Loucy (cell line): ENCODE data around the gene MARS1.

ENCODE experiments used
- EZH2phosphoT487 ChIP-seq: fragments of 200-600 bp; IDR thresholded peaks from 2 replicates; pipeline ENCODE4 v1.6.1; 2018; ENCODE audit warnings: antibody characterized with exemption, mild to moderate bottlenecking, moderate library complexity, borderline replicate concordance
- TF ChIP-seq, protein P1 (sequence below): fragments of 200-600 bp; sonication (generic); conservative IDR thresholded peaks from 2 replicates; pipeline ENCODE4 v1.5.1; 2014; ENCODE audit warnings: mild to moderate bottlenecking, antibody characterized with exemption, low read length

GRCh38 chr12:57439762-57440266 is 48.1 kb upstream of the MARS1 start:
- TF ChIP-seq, protein P1, sequence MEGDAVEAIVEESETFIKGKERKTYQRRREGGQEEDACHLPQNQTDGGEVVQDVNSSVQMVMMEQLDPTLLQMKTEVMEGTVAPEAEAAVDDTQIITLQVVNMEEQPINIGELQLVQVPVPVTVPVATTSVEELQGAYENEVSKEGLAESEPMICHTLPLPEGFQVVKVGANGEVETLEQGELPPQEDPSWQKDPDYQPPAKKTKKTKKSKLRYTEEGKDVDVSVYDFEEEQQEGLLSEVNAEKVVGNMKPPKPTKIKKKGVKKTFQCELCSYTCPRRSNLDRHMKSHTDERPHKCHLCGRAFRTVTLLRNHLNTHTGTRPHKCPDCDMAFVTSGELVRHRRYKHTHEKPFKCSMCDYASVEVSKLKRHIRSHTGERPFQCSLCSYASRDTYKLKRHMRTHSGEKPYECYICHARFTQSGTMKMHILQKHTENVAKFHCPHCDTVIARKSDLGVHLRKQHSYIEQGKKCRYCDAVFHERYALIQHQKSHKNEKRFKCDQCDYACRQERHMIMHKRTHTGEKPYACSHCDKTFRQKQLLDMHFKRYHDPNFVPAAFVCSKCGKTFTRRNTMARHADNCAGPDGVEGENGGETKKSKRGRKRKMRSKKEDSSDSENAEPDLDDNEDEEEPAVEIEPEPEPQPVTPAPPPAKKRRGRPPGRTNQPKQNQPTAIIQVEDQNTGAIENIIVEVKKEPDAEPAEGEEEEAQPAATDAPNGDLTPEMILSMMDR, result no peak
- TF ChIP-seq EZH2phosphoT487, result no peak
